WI38 (cell line): Measurements from ENCODE around the gene NPPC.

Source experiments
- H3K4me3 ChIP-seq: 2 replicates; pipeline ENCODE4 v1.5.1; 2011; ENCODE audit warnings: low read depth, mild to moderate bottlenecking, control low read depth, low read length
- CTCF ChIP-seq: IDR thresholded peaks from 2 replicates; pipeline ENCODE4 v1.5.1; 2012; ENCODE audit warnings: low read depth, mild to moderate bottlenecking, control low read depth, low read length

NPPC gene

GRCh38 chr2:231942180-231942579 lies 16.0 kb upstream of the NPPC start:
- no peak overlapping the region for H3K4me3 ChIP-seq
- no peak for TF ChIP-seq CTCF

GRCh38 chr2:231941673-231942072 lies 15.5 kb upstream of the NPPC start:
- H3K4me3 ChIP-seq, result no peak overlapping the region
- TF ChIP-seq CTCF, result no peak

GRCh38 chr2:231940795-231941194 lies 14.6 kb upstream of the NPPC start:
- TF ChIP-seq CTCF, result no peak
- no peak overlapping the region for H3K4me3 ChIP-seq

- H3K4me3 ChIP-seq, result no peak overlapping the region
- TF ChIP-seq CTCF, result no peak
Observed at GRCh38 chr2:231939022-231939421, 12.8 kb upstream of the NPPC start.

GRCh38 chr2:231937057-231937456 lies 10.9 kb upstream of the NPPC start:
- TF ChIP-seq CTCF, result no peak
- H3K4me3 ChIP-seq, result no peak overlapping the region

- no peak overlapping the region for H3K4me3 ChIP-seq
- TF ChIP-seq CTCF, result no peak
Observed at GRCh38 chr2:231936491-231936890, 10.3 kb upstream of the NPPC start.

- TF ChIP-seq CTCF, result no peak
- H3K4me3 ChIP-seq, result no peak overlapping the region
Observed at GRCh38 chr2:231935815-231936214, 9.6 kb upstream of the NPPC start.
